Eye (tissue), 1 donor: ENCODE data around the gene FOLR2.

Experiments used
- DNase-seq: peaks from one replicate; pipeline ENCODE4 v3.0.0-alpha.2; 2015

FOLR2 gene

DNA sequence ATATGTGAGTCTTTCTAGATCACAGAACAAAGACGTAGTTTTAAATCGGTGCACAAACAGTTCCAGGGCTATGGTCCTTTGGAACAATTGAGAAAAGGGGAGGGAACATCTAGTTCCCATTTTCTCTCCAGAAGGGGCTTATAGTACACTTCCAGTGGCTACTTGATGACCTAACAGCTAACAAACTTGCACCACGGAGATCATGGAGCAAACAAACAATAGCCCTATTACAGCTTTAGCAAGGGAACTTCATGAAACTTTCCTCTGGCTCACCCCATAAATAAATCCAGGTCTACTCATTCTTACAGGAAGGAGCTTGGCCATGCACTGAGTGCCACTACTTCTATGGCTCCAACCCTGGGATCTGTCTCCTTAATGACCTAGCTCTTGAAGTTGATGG lies 8.3 kb upstream of the FOLR2 start:
- no peak for DNase-seq

DNA sequence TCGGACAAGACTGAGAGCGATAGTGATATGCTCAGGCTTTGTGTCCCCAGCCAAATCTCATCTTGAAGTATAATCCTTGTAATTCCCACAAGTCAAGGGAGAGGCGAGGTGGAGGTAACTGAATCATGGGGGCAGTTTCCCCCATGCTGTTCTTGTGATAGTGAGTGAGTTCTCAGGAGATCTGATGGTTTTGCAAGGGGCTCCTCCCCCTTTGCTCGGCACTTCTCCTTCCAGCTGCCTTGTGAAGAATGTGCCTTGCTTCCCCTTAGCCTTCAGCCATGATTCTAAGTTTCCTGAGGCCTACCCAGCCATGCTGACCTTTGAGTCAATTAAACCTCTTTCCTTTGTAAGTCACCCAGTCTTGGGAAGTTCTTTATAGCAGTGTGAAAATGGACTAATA lies 7.5 kb upstream of the FOLR2 start:
- DNase-seq, result no peak

DNA sequence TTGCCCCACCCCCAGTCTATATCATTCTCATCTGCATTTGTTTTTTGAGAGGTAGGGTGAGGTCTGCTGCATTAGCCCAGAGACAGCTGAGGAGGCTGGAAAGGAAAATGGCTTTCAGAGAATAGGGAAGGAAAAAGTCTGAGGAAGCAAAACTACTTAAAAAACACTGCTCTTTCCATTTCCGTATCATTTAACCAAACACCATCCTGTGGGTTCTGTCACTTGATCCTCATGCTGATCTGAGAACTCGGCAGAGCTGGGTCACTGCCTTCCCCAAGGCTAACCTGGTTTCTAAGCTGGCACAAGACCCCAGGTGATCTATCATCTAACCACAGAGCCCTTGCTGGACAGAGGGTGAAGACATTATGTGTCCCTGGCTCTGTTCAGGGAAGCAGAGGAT lies 1.2 kb downstream of the FOLR2 start:
- no peak for DNase-seq

DNA sequence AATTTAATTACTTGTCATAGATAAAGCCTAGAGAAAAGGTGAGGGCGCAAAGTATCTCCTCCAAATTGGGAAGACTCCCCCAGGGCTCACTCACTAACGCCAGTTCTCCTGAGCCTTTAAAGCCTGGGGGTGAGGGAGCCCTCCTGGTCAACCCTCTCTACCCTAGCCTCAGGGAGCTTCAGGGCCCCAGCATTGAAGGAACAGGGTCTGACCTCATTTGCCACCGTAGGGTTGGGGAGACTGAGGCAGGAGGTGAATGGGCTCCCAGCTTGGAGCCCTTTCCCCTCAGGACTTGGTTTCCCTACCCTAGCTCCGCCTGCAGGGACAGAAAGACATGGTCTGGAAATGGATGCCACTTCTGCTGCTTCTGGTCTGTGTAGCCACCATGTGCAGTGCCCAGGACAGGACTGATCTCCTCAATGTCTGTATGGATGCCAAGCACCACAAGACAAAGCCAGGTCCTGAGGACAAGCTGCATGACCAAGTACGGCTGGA lies 1.7 kb downstream of the FOLR2 start:
- DNase-seq, result no peak

GRCh38 chr11:72220696-72221363 lies 4.2 kb downstream of the FOLR2 start:
- no peak for DNase-seq

GRCh38 chr11:72221386-72222075 lies 4.9 kb downstream of the FOLR2 start:
- DNase-seq, result no peak

DNA sequence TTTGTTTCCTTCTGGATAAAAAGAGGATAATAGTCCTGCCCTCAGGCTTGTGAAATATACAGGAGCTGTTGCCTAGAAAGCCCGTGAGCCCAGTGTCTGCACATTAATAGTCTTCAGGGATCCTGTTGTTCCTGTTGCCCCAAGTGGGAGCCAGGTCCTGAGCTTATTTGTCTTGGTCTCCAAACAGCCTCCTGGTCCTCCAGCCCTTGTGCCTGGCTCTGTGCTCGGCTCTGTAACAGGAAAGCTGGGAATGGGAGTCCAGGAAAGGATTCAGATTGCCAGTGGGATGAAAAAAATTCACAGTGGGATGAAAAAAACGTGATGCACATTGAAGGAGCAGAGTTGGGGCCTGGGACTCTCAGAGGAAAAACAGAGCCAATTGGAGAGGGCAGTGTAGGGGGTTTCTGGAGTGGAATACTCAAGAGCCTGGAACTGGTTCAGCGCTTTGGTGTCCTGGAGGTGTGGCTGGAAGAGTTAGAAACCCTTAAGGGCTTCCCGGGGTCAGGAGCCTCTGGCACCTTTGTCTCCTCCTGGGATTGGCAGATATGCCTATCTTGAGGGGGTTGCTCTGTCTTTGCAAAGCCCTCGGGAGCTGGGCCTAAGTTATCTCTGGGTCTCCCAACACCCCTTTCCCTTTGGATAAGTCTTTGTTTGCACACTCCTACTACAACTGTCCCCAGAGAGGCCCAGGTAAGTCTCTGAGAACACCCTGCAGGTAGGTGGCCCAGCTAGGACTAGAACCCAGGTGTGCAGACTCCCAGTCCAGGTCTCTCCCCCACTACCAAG lies 5.7 kb downstream of the FOLR2 start:
- DNase-seq, result no peak

GRCh38 chr11:72222907-72223614 lies 6.5 kb downstream of the FOLR2 start:
- DNase-seq, result peak; percentile 97

DNA sequence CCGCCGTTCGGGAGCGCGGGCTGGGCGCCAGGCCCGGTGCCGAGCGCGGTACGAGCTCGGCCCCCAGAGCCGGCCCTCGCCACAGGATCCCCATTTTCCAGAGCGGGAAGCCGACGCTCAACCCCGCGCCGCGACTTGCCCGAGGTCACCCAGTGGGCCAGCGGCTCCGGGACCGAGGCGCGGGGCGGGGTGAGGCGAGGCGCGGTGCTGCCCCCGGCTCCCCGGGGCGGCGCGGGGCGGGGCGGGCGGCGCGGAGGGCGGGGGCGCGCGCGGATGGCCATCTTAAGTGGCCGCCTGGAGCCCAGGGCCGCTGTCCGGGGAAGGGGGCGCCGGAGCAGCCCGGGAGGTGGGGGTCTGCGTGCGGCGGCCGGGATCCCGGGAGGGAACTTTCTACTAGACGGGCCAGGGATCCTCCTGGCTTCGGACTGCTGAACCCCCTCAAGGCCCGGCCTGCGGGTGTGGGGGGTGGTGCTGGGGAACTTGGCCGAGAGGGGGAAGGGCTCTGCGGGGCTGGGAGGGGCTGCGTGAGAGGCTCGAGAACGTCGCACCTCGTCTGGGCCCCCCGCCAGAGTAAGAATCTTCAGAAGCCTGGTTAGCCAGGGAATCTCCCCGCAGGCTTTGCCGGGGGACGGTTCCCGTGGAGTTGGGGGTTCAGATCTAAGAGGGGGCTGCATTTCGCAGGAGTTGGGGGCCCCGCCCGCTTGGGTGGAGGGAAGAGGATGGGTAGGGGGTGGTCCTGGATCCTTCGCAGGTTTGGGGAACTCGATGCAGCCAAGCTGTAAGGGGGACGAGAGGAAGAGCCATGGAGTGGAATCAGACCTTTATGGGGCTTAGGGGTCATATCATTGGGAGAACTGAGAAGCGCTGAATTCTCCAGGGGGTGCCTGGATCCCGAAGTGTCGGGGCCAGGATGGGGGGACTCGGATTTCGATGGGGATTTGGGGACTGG lies 7.3 kb downstream of the FOLR2 start:
- DNase-seq, result peak; percentile 88

- DNase-seq, result peak; percentile 83
These were observed 8.2 kb downstream of the FOLR2 start, which contains the start of gene INPPL1 for GRCh38 chr11:72224564-72225410. TSS of gene INPPL1 (plus strand) at chr11:72224767. CDS start at chr11:72224985, 218 bp downstream.

DNA sequence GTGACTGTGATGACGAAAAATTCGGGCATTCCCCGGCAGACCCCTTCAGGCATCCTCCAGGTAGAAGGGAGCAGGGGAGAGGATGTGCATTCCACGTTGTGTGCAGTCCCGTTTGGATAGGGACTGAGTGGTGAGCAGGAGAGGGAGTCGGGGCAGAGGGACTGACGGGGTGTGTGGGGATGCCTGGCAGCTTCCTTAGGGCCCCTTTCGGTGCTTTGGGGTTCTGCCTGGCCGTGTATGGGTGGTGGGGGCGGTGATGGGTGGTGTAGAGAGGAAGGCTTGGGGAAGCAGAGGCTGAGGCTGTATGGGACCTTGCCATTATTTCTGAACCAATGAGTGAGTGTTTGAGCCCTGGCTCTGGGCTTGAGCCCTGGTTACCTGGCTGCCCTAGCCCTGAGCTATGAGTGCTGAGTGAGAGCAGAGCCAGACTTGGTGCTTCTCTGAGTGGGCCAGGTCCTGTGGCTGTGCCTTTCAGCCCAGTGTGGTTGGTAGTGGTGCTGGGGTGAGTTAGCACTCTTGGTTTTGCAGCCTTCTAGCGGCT lies 8.9 kb downstream of the FOLR2 start:
- peak; percentile 34 for DNase-seq

DNA sequence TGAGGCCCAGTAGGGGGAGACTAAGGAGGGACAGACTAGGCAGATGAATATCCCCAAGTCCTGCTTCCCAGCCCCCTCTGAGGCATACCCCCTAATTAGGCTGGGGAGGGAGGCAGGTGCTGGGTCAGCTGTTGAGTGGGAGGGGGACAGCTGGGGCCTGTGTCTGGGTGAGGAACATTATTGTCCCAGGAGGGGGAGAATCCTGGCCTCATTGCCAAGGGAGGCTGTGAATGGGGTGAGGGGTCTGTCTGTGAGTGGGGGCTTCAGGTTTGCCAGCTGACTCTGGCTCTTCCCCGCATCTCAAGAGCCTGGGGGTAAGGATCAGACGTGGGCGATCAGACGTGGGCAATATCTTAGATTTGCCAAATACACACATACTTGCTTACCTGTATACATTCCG lies 10.1 kb downstream of the FOLR2 start:
- peak; percentile 51 for DNase-seq

DNA sequence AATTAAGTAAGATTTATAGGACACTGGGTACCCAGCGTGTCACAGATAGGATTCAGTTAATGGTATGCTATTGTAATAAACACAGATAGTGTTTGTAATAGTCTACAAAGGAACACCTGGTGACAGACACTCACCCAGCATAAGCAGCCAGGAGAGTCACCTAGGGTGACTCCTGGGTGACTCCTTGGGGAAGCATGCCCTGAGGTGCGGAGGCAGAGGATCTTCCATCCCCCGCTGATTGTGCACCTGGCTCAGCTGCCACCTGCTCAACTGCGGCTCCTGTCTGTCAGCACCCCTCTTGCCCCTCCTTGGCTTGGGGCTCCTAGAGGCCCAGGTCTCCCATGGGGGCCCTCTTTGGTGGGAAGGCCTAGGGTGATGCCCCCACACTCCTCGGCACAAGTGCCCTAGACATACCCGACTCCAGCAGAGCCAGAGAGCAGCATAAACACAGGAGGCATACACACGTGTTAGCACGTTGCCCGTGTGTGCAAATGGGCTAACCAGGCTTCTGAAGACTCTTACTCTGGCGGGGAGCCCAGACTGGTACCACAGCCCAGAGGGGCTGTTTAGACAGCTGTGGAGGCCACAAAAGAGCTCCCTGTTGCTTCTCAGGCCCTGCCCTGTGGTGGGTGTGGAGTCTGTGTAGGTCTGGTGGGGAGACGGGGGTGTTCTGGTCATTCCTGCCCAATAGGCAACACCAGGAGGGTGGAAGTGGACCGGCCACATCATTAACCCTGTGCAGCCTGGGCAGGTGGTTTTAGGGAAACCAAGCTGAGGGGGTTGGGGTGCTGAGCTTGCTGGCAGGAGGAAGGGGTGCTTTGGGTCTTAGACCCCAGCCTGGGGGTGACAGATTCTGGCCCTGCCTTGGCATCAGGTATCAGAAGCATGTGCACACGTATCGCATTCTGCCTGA lies 11.0 kb downstream of the FOLR2 start:
- no peak for DNase-seq

GRCh38 chr11:72228229-72228843 lies 11.7 kb downstream of the FOLR2 start:
- DNase-seq, result no peak

- DNase-seq, result no peak
These were observed 12.2 kb downstream of the FOLR2 start for GRCh38 chr11:72228844-72229231.

DNA sequence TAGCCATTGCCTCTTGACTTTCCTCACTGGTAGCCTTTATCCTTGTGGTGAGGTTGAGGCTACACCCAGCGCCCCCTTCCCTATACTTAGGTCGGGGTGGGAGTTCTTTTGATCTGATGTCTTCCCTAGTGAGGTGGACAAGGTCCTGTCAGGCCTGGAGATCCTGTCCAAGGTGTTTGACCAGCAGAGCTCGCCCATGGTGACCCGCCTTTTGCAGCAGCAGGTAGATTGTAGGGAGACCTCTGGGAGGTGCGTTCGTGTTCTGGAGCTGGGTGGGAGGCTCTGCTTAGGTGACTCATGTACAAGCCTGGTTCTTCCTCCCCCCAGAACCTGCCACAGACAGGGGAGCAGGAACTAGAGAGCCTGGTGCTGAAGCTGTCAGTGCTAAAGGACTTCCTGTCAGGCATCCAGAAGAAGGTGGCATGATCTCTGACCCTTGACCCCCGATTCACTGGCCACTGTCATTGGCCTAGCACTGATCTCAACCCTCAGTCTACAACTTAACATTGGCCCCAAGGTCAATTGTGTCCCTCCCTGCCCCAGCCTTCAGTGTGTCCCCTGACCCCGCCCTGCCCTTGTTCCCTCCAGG lies 12.8 kb downstream of the FOLR2 start:
- no peak for DNase-seq

- DNase-seq, result no peak
These were observed 13.6 kb downstream of the FOLR2 start for GRCh38 chr11:72229925-72230763.
